Trophoblast cell (in vitro differentiated cells and primary cell): ENCODE data around the gene KIF19.

Experiments used
- DNase-seq, 2 donors: peaks; one replicate each; pipeline ENCODE4 v3.0.0-alpha.2; 2016
- H2AFZ ChIP-seq: 2 replicates; pipeline ENCODE4 v1.6.1; 2013; ENCODE audit warnings: low read length, moderate library complexity, mild to moderate bottlenecking; ENCODE audit not compliant: insufficient read depth, poor library complexity
- H2AK5ac ChIP-seq: 2 replicates; pipeline ENCODE4 v1.6.1; 2013; ENCODE audit warnings: mild to moderate bottlenecking, low read length
- H2BK120ac ChIP-seq: 2 replicates; pipeline ENCODE4 v1.6.1; 2013; ENCODE audit warnings: low read length, mild to moderate bottlenecking, moderate library complexity; ENCODE audit not compliant: insufficient read depth, poor library complexity
- H2BK12ac ChIP-seq: 2 replicates; pipeline ENCODE4 v1.6.1; 2013; ENCODE audit warnings: mild to moderate bottlenecking, low read length, moderate library complexity
- H2BK5ac ChIP-seq: 2 replicates; pipeline ENCODE4 v1.6.1; 2013; ENCODE audit warnings: low read length, low read depth, moderate library complexity, mild to moderate bottlenecking; ENCODE audit not compliant: poor library complexity
- H3K14ac ChIP-seq: 2 replicates; pipeline ENCODE4 v1.6.1; 2013; ENCODE audit warnings: mild to moderate bottlenecking, low read length
- H3K18ac ChIP-seq: 2 replicates; pipeline ENCODE4 v1.6.1; 2013; ENCODE audit warnings: mild to moderate bottlenecking, low read length
- H3K23ac ChIP-seq: 2 replicates; pipeline ENCODE4 v1.6.1; 2013; ENCODE audit warnings: low read length
- H3K27ac ChIP-seq: 2 replicates; pipeline ENCODE4 v1.5.1; 2013; ENCODE audit warnings: low read depth, mild to moderate bottlenecking, inconsistent platforms, low read length, moderate library complexity
- H3K27me3 ChIP-seq: 2 replicates; pipeline ENCODE4 v1.6.1; 2013; ENCODE audit warnings: inconsistent platforms, mild to moderate bottlenecking, low read length, moderate library complexity; ENCODE audit not compliant: insufficient read depth
- H3K36me3 ChIP-seq, 2 experiments: 1 replicate in 1 of 2; 2 replicates in 1 of 2; pipeline ENCODE4 v1.6.1; 2013; ENCODE audit warnings: low read length in 2 of 2, mild to moderate bottlenecking in 2 of 2, moderate library complexity in 1 of 2; ENCODE audit not compliant: insufficient read depth in 2 of 2, control insufficient read depth in 1 of 2
- H3K4ac ChIP-seq: 2 replicates; pipeline ENCODE4 v1.6.1; 2013; ENCODE audit warnings: low read depth, mild to moderate bottlenecking, low read length, moderate library complexity
- H3K4me1 ChIP-seq, 2 experiments: 1 replicate in 1 of 2; 2 replicates in 1 of 2; pipeline ENCODE4 v1.6.1; 2013; ENCODE audit warnings: low read length in 2 of 2, mild to moderate bottlenecking in 2 of 2, moderate library complexity in 1 of 2; ENCODE audit not compliant: insufficient read depth in 2 of 2, control insufficient read depth in 1 of 2
- H3K4me2 ChIP-seq: 2 replicates; pipeline ENCODE4 v1.6.1; 2013; ENCODE audit warnings: inconsistent platforms, mild to moderate bottlenecking, low read length, moderate library complexity
- H3K4me3 ChIP-seq: 2 replicates; pipeline ENCODE4 v1.5.1; 2013; ENCODE audit warnings: mild to moderate bottlenecking, low read depth, low read length, inconsistent platforms
- H3K79me1 ChIP-seq: one replicate; pipeline ENCODE4 v1.6.1; 2013; ENCODE audit warnings: low read length
- H3K79me2 ChIP-seq: 2 replicates; pipeline ENCODE4 v1.6.1; 2013; ENCODE audit warnings: low read length, mild to moderate bottlenecking; ENCODE audit not compliant: control insufficient read depth, insufficient read depth, poor library complexity
- H3K9ac ChIP-seq: 2 replicates; pipeline ENCODE4 v1.6.1; 2013; ENCODE audit warnings: mild to moderate bottlenecking, low read length
- H3K9me3 ChIP-seq: 2 replicates; pipeline ENCODE4 v1.6.1; 2013; ENCODE audit warnings: low read depth, mild to moderate bottlenecking, control low read depth, inconsistent platforms, low read length; ENCODE audit not compliant: insufficient read depth
- H4K12ac ChIP-seq: 2 replicates; pipeline ENCODE4 v1.6.1; 2013; ENCODE audit warnings: low read depth, mild to moderate bottlenecking, low read length, moderate library complexity
- H4K8ac ChIP-seq: 2 replicates; pipeline ENCODE4 v1.6.1; 2013; ENCODE audit warnings: low read depth, mild to moderate bottlenecking, low read length, moderate library complexity
- H4K91ac ChIP-seq: one replicate; pipeline ENCODE4 v1.6.1; 2013; ENCODE audit warnings: low read depth, mild to moderate bottlenecking, low read length, moderate library complexity
- WGBS: extraction: QIAGEN DNeasy Blood & Tissue Kit; methylation state at CpG from one replicate; pipeline ENCODE4 v1.1.7; 2013; ENCODE audit warnings: missing lambda C conversion rate; ENCODE audit not compliant: insufficient read length, insufficient coverage; ENCODE audit errors: extremely low coverage; 5-methylcytosine and 5-hydroxymethylcytosine counted together

KIF19 gene

DNA sequence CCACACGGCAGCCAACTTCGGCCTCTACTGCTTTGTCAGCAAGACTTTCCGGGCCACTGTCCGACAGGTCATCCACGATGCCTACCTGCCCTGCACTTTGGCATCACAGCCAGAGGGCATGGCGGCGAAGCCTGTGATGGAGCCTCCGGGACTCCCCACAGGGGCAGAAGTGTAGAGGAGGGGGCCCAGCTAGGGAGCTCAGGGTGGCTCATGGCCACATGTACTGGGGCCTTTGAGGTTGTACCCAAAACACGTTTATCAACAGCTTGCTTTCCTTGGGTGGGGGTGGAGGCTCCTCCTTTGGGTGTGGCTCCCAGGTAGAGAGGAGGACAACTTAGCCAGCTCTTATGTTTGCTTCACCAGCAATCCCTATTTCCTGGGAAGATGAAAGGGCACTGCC, 46.4 kb downstream of the KIF19 start:
- WGBS = no CpG with 5 or more reads among the region's 9 CpGs
- Histone ChIP-seq H2BK120ac (no peak overlapping the region), H3K9me3 (no peaks in the 10 kb centered on the region)

DNA sequence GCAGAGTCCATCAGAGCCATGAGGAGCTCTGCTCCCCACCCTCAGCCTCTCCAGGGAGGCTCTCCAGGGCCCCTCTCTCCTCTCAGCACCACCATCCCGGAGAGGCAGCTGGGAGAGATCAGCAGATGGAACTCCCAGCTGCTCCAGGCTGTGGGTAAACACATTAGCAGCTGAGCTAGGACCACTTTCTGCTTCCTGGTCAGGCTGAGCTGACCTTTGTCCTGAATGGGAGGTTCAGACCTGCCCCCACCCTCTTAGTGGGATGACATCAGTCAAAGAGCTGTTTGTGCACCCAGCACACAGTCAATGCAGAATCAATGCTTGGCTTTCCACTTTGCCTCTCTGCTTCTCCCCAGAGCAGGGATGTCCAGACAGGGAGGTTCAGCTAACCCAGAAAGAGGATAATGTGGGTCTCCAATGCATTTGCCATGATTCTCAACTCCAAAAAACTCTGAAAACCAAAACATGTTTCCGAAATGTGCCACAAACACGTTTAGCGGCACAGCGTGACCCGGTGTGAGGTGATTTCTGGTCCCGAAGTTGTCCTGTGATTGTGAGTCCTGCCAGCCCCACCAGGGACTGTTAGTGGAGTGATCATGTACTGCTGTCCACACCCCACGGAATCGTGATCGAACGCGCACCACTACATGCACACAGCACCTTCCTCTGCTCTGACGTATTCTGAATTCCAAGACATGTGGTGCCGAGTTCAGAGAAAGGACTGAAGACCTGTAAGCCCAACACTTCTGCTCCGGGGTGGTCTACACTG, 48.0 kb downstream of the KIF19 start:
- Histone ChIP-seq H3K36me3 (no peaks in the 10 kb centered on the region), H3K27me3 (no peaks in the 10 kb centered on the region), H3K4me3 (no peak overlapping the region), H3K27ac (no peak overlapping the region), H3K4ac (no peak overlapping the region), H2BK12ac (no peak overlapping the region), H2BK5ac (no peak overlapping the region), H2BK120ac (no peak overlapping the region), H3K9ac (no peak overlapping the region), H3K9me3 (no peaks in the 10 kb centered on the region), H2AK5ac (no peak overlapping the region), H4K12ac (no peak overlapping the region), H2AFZ (no peak overlapping the region), H3K18ac (no peak overlapping the region), H3K4me1 (no peaks in the 10 kb centered on the region), H3K23ac (no peak overlapping the region), H3K4me2 (no peak overlapping the region), H3K79me2 (no peaks in the 10 kb centered on the region), H3K79me1 (no peaks in the 10 kb centered on the region), H4K8ac (no peak overlapping the region), H3K14ac (no peak overlapping the region), H4K91ac (no peak overlapping the region)
- no peak for DNase-seq
- no CpG with 5 or more reads among the region's 15 CpGs for WGBS

More for the DNA sequence above, 46.4 kb downstream of the KIF19 start:
- no peak overlapping the region for H2BK12ac ChIP-seq
- no peak overlapping the region for H3K14ac ChIP-seq
- no peaks in the 10 kb centered on the region for H3K36me3 ChIP-seq
- H3K79me1 ChIP-seq = no peaks in the 10 kb centered on the region
- no peak overlapping the region for H2AFZ ChIP-seq
- no peak overlapping the region for H3K23ac ChIP-seq
- no peak overlapping the region for H3K4ac ChIP-seq
- H3K18ac ChIP-seq = no peak overlapping the region
- no peak overlapping the region for H3K9ac ChIP-seq
- no peak overlapping the region for H4K12ac ChIP-seq
- no peak overlapping the region for H4K8ac ChIP-seq
- no peak overlapping the region for H2AK5ac ChIP-seq
- no peaks in the 10 kb centered on the region for H3K27me3 ChIP-seq
- H3K79me2 ChIP-seq = no peaks in the 10 kb centered on the region
- H3K4me3 ChIP-seq = no peak overlapping the region
- DNase-seq = no peak
- no peak overlapping the region for H2BK5ac ChIP-seq
- H3K4me2 ChIP-seq = no peak overlapping the region
- no peak overlapping the region for H4K91ac ChIP-seq
- H3K27ac ChIP-seq = no peak overlapping the region
- no peaks in the 10 kb centered on the region for H3K4me1 ChIP-seq

DNA sequence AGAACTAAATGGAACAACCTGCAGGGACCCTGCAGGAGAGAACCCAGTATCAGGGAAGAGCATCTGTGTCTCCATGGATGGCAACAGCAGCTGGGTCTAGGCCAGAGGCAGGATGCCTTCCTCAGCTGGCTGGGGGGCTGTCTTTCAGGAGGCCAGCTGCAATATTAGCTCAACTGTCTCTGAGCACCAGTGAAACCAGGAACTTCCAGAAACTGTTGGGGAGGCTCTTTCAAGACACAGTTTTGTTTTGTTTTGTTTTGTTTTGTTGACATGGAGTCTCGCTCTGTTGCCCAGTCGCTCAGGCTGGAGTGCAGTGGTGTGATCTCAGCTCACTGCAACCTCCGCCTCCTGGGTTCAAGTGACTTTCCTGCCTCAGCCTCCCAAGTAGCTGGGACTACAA, 48.8 kb downstream of the KIF19 start:
- Histone ChIP-seq H2AK5ac (no peak overlapping the region), H3K23ac (no peak overlapping the region), H2BK12ac (no peak overlapping the region), H3K9me3 (no peaks in the 10 kb centered on the region), H3K79me2 (no peaks in the 10 kb centered on the region), H3K4me2 (no peak overlapping the region), H3K36me3 (no peaks in the 10 kb centered on the region), H2BK5ac (no peak overlapping the region), H2AFZ (no peak overlapping the region), H3K18ac (no peak overlapping the region), H3K79me1 (no peaks in the 10 kb centered on the region), H3K27me3 (no peaks in the 10 kb centered on the region), H3K14ac (no peak overlapping the region), H2BK120ac (no peak overlapping the region), H3K4me1 (peaks cover 4% of the 10 kb centered on the region in 2 experiments), H4K91ac (no peak overlapping the region), H3K4ac (no peak overlapping the region), H3K9ac (no peak overlapping the region), H4K12ac (no peak overlapping the region), H3K4me3 (no peak overlapping the region), H4K8ac (no peak overlapping the region), H3K27ac (no peak overlapping the region)
- WGBS = no CpG with 5 or more reads among the region's 3 CpGs
- peak in 1 of 2 donors; percentile 13 for DNase-seq

DNA sequence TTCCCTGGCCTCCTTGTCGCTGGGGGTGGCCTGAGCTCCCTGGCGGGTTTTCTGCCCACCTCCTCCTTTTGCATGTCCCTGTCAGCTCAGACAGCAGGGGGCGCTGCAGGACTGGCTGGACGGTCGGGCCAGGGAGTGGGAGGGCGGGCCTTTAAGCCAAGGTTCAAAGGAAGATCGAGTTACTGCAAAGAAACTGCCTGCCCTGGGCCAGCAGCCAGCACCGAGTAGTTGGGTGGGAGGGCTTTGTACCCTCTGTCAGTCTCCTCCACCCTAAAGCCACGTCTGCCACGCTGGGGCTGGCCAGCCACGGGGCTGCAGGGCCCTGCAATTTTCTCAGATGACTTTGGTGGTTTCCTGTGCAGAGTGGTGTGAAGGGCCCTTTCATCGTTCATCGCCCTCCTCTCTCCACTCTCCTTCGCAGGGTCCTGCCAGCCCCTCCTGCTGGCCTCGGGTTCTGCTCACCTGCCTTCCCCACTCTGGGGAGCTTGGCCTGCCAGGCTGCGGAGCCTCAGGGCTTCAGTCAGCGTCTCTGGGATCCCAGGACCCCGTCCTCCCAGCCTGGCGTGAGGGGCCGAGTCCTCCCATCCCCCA, 53.6 kb downstream of the KIF19 start:
- peak; percentile 68 to 82 for DNase-seq
- Histone ChIP-seq H3K27me3 (no peaks in the 10 kb centered on the region), H4K12ac (no peak overlapping the region), H4K8ac (no peak overlapping the region), H3K4me1 (peaks cover 9% of the 10 kb centered on the region in 2 experiments), H2BK120ac (no peak overlapping the region), H3K14ac (no peak overlapping the region), H3K23ac (no peak overlapping the region), H3K4ac (no peak overlapping the region), H3K18ac (no peak overlapping the region), H2AFZ (no peak overlapping the region), H3K4me3 (no peak overlapping the region), H4K91ac (no peak overlapping the region), H3K79me1 (no peaks in the 10 kb centered on the region), H3K9ac (no peak overlapping the region), H3K4me2 (peak overlapping the region; percentile 30), H3K9me3 (no peaks in the 10 kb centered on the region), H3K36me3 (no peaks in the 10 kb centered on the region), H3K27ac (no peak overlapping the region), H2BK12ac (no peak overlapping the region), H2AK5ac (no peak overlapping the region), H3K79me2 (no peaks in the 10 kb centered on the region), H2BK5ac (no peak overlapping the region)
- WGBS = no CpG with 5 or more reads among the region's 20 CpGs
